SK-N-SH (cell line): ENCODE measurements around the gene UCK2. TPM values are rescaled to one million over a fixed set of nuclear protein-coding genes. Genes with fewer than 3 reads are reported as not detected.

Experiments
- CTCF ChIA-PET: fragments of 300-600, 350-600 bp; formaldehyde crosslinking; extraction: SDS; loops from one replicate; lab custom pipeline; 2021; lab: Yijun Ruan, JAX
- POLR2A ChIA-PET: fragments of 350-600 bp; sonication (Branson Sonifier 250); formaldehyde crosslinking; extraction: SDS; loops from one replicate; lab custom pipeline; 2020; ENCODE audit warnings: antibody characterized with exemption, inconsistent platforms; lab: Yijun Ruan, JAX
- DNase-seq: peaks from one replicate; pipeline ENCODE4 v3.0.0; 2012
- H2AFZ ChIP-seq: fragments of 200-600 bp; sonication (generic); 2 replicates; pipeline ENCODE4 v1.8.1; 2016; ENCODE audit warnings: antibody characterized with exemption, mild to moderate bottlenecking, low read depth
- H3F3A ChIP-seq: fragments of 200-600 bp; sonication (generic); replicated peaks from 2 replicates; pipeline ENCODE3; 2016; ENCODE audit warnings: antibody characterized with exemption, mild to moderate bottlenecking; ENCODE audit not compliant: insufficient read depth
- H3K27ac ChIP-seq, 2 experiments: fragments of 200-500 bp in 1 of 2; fragments of 200-600 bp in 1 of 2; sonication (Bioruptor generic) in 1 of 2; sonication (generic), shearing (Covaris generic) in 1 of 2; 2 replicates each; pipeline versions ENCODE4 v1.5.1 to v1.6.1; 2014 to 2016; ENCODE audit warnings: low read depth in 2 of 2, inconsistent platforms in 1 of 2, low read length in 1 of 2, mild to moderate bottlenecking in 1 of 2, mixed read lengths in 1 of 2
- H3K27me3 ChIP-seq: fragments of 200-600 bp; sonication (generic), shearing (Covaris generic); 2 replicates; pipeline ENCODE4 v1.6.1; 2016; ENCODE audit warnings: mixed run types; ENCODE audit not compliant: insufficient read depth
- H3K36me3 ChIP-seq, 2 experiments: fragments of 200-500 bp in 1 of 2; fragments of 200-600 bp in 1 of 2; sonication (Bioruptor generic) in 1 of 2; sonication (generic) in 1 of 2; replicated peaks in 1 of 2; 2 replicates each; pipeline versions ENCODE3 to v1.5.1; 2014 to 2016; ENCODE audit warnings: low read length in 1 of 2, mild to moderate bottlenecking in 1 of 2; ENCODE audit not compliant: insufficient read depth in 2 of 2, control insufficient read depth in 1 of 2
- H3K4me1 ChIP-seq, 2 experiments: fragments of 200-500 bp in 1 of 2; fragments of 200-600 bp in 1 of 2; sonication (Bioruptor generic) in 1 of 2; sonication (generic), shearing (Covaris generic) in 1 of 2; 2 replicates each; pipeline versions ENCODE4 v1.5.1 to v1.6.1; 2014 to 2016; ENCODE audit warnings: low read depth in 1 of 2, low read length in 1 of 2, mixed run types in 1 of 2; ENCODE audit not compliant: insufficient read depth in 2 of 2, control insufficient read depth in 1 of 2
- H3K4me2 ChIP-seq: fragments of 200-600 bp; sonication (generic), shearing (Covaris generic); 2 replicates; pipeline ENCODE4 v1.6.1; 2017; ENCODE audit warnings: mixed run types
- H3K4me3 ChIP-seq, 2 experiments: fragments of 200-500 bp in 1 of 2; fragments of 200-600 bp in 1 of 2; sonication (Bioruptor generic) in 1 of 2; sonication (generic), shearing (Covaris generic) in 1 of 2; 2 replicates each; pipeline versions ENCODE4 v1.5.1 to v1.8.1; 2014 to 2016; ENCODE audit warnings: low read depth in 2 of 2, inconsistent platforms in 1 of 2, low read length in 1 of 2, mild to moderate bottlenecking in 1 of 2, mixed read lengths in 1 of 2, moderate library complexity in 1 of 2
- H3K79me2 ChIP-seq: fragments of 200-600 bp; sonication (generic); 2 replicates; pipeline ENCODE4 v1.8.1; 2017; ENCODE audit warnings: mild to moderate bottlenecking; ENCODE audit not compliant: insufficient read depth
- H3K9ac ChIP-seq: fragments of 200-600 bp; sonication (generic); 2 replicates; pipeline ENCODE4 v1.6.1; 2017; ENCODE audit warnings: mixed run types
- H3K9me2 ChIP-seq: fragments of 200-600 bp; sonication (generic); 2 replicates; pipeline ENCODE4 v1.6.1; 2017; ENCODE audit warnings: mixed run types
- H3K9me3 ChIP-seq: fragments of 200-600 bp; sonication (generic); 2 replicates; pipeline ENCODE4 v1.6.1; 2017; ENCODE audit warnings: mixed run types, mild to moderate bottlenecking, moderate library complexity
- H4K20me1 ChIP-seq: fragments of 200-600 bp; sonication (generic); 2 replicates; pipeline ENCODE4 v1.6.1; 2017; ENCODE audit warnings: mild to moderate bottlenecking, mixed run types; ENCODE audit not compliant: insufficient read depth
- CHD2 ChIP-seq: fragments of 150-350 bp; IDR thresholded peaks from 2 replicates; pipeline ENCODE4 v1.6.1; 2018; ENCODE audit warnings: low read length; ENCODE audit not compliant: partially characterized antibody
- ELF1 ChIP-seq: IDR thresholded peaks from 2 replicates; pipeline ENCODE4 v1.4.0; 2012
- EZH2phosphoT487 ChIP-seq: fragments of 200-600 bp; sonication (generic); IDR thresholded peaks from 2 replicates; pipeline ENCODE4 v1.6.1; 2017; ENCODE audit warnings: low read depth, mixed run types, mild to moderate bottlenecking, antibody characterized with exemption, moderate library complexity, borderline replicate concordance
- FOSL2 ChIP-seq: IDR thresholded peaks from 2 replicates; pipeline ENCODE4 v1.4.0; 2012; ENCODE audit warnings: low read depth, mild to moderate bottlenecking, moderate library complexity, borderline replicate concordance
- GABPA ChIP-seq: IDR thresholded peaks from 2 replicates; pipeline ENCODE4 v1.4.0; 2012; ENCODE audit warnings: low read depth, mild to moderate bottlenecking
- GATA2 ChIP-seq: sonication (generic); formaldehyde crosslinking; IDR thresholded peaks from 2 replicates; pipeline ENCODE4 v1.5.0; 2020; ENCODE audit warnings: mild to moderate bottlenecking, missing genetic modification reagents
- JUND ChIP-seq: IDR thresholded peaks from 2 replicates; pipeline ENCODE4 v1.4.0; 2012
- NFIC ChIP-seq: IDR thresholded peaks from 2 replicates; pipeline ENCODE4 v1.4.0; 2012; ENCODE audit warnings: borderline replicate concordance
- NRF1 ChIP-seq: IDR thresholded peaks from 2 replicates; pipeline ENCODE4 v1.6.1; 2012; ENCODE audit warnings: low read depth, mild to moderate bottlenecking, low read length
- POLR2AphosphoS5 ChIP-seq: IDR thresholded peaks from 2 replicates; pipeline ENCODE4 v1.6.1; 2012; ENCODE audit warnings: low read depth, low read length
- RAD21 ChIP-seq: IDR thresholded peaks from 2 replicates; pipeline ENCODE4 v1.6.1; 2012; ENCODE audit warnings: mild to moderate bottlenecking, low read length
- TAF1 ChIP-seq: IDR thresholded peaks from 2 replicates; pipeline ENCODE4 v1.6.1; 2012; ENCODE audit warnings: low read depth, mild to moderate bottlenecking, low read length, moderate library complexity, borderline replicate concordance
- TCF12 ChIP-seq: IDR thresholded peaks from 2 replicates; pipeline ENCODE4 v1.4.0; 2012
- TEAD4 ChIP-seq: IDR thresholded peaks from 2 replicates; pipeline ENCODE4 v1.4.0; 2012; ENCODE audit warnings: mild to moderate bottlenecking, borderline replicate concordance; ENCODE audit not compliant: insufficient read depth
- YY1 ChIP-seq: IDR thresholded peaks from 2 replicates; pipeline ENCODE4 v1.4.0; 2012; ENCODE audit warnings: low read depth, mild to moderate bottlenecking
- WGBS: methylation state at CpG from one replicate; pipeline ENCODE4 v1.1.6; 2017; ENCODE audit warnings: low lambda C conversion rate; 5-methylcytosine and 5-hydroxymethylcytosine counted together
- polyA plus RNA-seq, 3 experiments: library from polyadenylated mRNA; depleted of rRNA; stranded (reverse); fragments of >200 nt; gene quantifications; 2 replicates each; pipeline ENCODE4 v1.2.3, GENCODE V29; 2012
- TF ChIP-seq, protein P1 (sequence below): IDR thresholded peaks from 2 replicates; pipeline ENCODE4; 2012
- TF ChIP-seq, protein P2 (sequence below): IDR thresholded peaks from 2 replicates; pipeline ENCODE4 v1.6.1; 2012; ENCODE audit warnings: mild to moderate bottlenecking, low read depth, low read length, moderate library complexity
- TF ChIP-seq, protein P3 (sequence below): fragments of 150-350 bp; IDR thresholded peaks from 2 replicates; pipeline ENCODE4 v1.6.1; 2017; ENCODE audit warnings: antibody characterized with exemption, low read length, low read depth, borderline replicate concordance
- TF ChIP-seq, protein P4 (sequence below): fragments of 200-600 bp; sonication (generic); IDR thresholded peaks from 2 replicates; pipeline ENCODE4 v1.6.1; 2017; ENCODE audit warnings: antibody characterized with exemption, mild to moderate bottlenecking, moderate library complexity
- TF ChIP-seq, protein P5 (sequence below): IDR thresholded peaks from 2 replicates; pipeline ENCODE4 v1.4.0; 2012; ENCODE audit warnings: low read depth

Gene UCK2
- polyA plus RNA-seq, 1 of the 3 experiments (the other 2 are of a cell fraction), result 53.7 TPM

DNA sequence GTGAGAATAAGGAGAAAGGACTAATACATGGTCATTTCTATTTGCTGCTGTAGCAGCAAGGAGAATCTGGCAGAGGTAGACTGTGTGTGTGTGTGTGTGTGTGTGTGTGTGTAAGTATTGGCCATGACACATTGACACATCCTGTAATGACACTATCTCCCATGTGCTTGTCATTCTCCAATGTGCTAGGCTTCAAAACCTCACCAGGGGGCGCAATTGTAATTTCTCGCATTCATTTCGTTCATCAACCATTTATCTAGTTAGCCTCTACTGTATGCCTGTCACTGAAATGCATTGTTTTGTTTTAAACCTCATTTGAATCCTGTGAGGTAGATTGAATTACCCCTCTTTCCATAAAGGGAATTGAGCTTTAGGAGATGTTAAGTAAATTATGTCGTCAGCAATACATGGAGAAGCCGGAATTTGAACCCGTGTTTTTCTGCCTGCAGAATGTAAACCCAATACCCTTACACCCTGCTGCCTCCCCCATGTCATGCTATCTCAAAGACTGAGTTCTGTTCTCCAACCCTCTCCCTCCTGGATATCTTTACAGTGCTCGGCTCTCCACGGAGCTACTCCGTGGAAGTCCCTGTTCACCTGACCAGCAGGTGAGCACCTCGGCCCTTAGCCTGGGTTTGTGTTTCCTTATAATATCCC, 100.8 kb downstream of the UCK2 start (continued):
- TF ChIP-seq, protein P1, sequence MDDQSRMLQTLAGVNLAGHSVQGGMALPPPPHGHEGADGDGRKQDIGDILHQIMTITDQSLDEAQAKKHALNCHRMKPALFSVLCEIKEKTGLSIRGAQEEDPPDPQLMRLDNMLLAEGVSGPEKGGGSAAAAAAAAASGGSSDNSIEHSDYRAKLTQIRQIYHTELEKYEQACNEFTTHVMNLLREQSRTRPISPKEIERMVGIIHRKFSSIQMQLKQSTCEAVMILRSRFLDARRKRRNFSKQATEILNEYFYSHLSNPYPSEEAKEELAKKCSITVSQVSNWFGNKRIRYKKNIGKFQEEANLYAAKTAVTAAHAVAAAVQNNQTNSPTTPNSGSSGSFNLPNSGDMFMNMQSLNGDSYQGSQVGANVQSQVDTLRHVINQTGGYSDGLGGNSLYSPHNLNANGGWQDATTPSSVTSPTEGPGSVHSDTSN, result no peak
- TF ChIP-seq NFIC, result no peak
- TF ChIP-seq, protein P2, sequence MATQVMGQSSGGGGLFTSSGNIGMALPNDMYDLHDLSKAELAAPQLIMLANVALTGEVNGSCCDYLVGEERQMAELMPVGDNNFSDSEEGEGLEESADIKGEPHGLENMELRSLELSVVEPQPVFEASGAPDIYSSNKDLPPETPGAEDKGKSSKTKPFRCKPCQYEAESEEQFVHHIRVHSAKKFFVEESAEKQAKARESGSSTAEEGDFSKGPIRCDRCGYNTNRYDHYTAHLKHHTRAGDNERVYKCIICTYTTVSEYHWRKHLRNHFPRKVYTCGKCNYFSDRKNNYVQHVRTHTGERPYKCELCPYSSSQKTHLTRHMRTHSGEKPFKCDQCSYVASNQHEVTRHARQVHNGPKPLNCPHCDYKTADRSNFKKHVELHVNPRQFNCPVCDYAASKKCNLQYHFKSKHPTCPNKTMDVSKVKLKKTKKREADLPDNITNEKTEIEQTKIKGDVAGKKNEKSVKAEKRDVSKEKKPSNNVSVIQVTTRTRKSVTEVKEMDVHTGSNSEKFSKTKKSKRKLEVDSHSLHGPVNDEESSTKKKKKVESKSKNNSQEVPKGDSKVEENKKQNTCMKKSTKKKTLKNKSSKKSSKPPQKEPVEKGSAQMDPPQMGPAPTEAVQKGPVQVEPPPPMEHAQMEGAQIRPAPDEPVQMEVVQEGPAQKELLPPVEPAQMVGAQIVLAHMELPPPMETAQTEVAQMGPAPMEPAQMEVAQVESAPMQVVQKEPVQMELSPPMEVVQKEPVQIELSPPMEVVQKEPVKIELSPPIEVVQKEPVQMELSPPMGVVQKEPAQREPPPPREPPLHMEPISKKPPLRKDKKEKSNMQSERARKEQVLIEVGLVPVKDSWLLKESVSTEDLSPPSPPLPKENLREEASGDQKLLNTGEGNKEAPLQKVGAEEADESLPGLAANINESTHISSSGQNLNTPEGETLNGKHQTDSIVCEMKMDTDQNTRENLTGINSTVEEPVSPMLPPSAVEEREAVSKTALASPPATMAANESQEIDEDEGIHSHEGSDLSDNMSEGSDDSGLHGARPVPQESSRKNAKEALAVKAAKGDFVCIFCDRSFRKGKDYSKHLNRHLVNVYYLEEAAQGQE, result no peak
- no peak for TF ChIP-seq NRF1
- TF ChIP-seq POLR2AphosphoS5, result no peak
- no peak for TF ChIP-seq YY1
- peak; percentile 82 for TF ChIP-seq RAD21

DNA sequence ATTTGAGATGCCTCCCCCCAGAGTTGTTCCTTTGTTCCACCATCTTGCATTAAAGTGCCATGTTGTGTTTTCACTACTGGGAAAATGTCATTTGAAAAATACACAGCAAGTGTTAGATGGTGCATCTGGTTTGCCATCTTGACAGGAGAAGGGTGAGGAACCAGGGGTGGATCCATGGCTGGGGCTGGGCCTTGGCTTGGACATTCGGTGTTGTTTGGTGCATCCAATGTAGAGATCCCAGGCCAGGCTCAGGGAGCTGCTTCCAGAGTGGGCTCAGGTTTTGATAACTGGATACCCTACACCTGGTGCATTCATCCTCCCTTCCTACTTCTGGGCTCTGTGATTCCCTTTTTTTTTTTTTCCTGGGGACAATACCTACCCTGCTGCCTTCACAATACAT, 103.5 kb downstream of the UCK2 start:
- Histone ChIP-seq H3K36me3 (no peaks in the 10 kb centered on the region), H3K4me2 (no peak overlapping the region), H3F3A (no peaks in the 10 kb centered on the region), H3K79me2 (no peaks in the 10 kb centered on the region), H3K27ac (no peak overlapping the region), H3K9me3 (no peaks in the 10 kb centered on the region), H3K9me2 (no peaks in the 10 kb centered on the region), H2AFZ (no peak overlapping the region), H3K4me1 (no peaks in the 10 kb centered on the region), H3K27me3 (no peaks in the 10 kb centered on the region), H3K4me3 (no peak overlapping the region), H3K9ac (no peak overlapping the region)
- POLR2A ChIA-PET, result no interaction called here
- CTCF ChIA-PET, result interaction anchor here (1.3 kb wide), 1 partner anchor 498 kb away, joined by 4 read pairs; no protein-coding TSS in a partner anchor
- DNase-seq, result no peak
- 57% methylated on average over 1 of the region's 1 CpG for WGBS
- TF ChIP-seq TCF12 (no peak), TAF1 (no peak), GATA2 (CRISPR knock-in tag) (no peak), EZH2phosphoT487 (no peak), FOSL2 (no peak), TEAD4 (no peak), RAD21 (no peak), NFIC (no peak), CHD2 (no peak), GABPA (no peak), ELF1 (no peak), JUND (no peak), YY1 (no peak), POLR2AphosphoS5 (no peak)
- TF ChIP-seq, protein P3, sequence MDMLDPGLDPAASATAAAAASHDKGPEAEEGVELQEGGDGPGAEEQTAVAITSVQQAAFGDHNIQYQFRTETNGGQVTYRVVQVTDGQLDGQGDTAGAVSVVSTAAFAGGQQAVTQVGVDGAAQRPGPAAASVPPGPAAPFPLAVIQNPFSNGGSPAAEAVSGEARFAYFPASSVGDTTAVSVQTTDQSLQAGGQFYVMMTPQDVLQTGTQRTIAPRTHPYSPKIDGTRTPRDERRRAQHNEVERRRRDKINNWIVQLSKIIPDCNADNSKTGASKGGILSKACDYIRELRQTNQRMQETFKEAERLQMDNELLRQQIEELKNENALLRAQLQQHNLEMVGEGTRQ, result no peak
- TF ChIP-seq, protein P4, sequence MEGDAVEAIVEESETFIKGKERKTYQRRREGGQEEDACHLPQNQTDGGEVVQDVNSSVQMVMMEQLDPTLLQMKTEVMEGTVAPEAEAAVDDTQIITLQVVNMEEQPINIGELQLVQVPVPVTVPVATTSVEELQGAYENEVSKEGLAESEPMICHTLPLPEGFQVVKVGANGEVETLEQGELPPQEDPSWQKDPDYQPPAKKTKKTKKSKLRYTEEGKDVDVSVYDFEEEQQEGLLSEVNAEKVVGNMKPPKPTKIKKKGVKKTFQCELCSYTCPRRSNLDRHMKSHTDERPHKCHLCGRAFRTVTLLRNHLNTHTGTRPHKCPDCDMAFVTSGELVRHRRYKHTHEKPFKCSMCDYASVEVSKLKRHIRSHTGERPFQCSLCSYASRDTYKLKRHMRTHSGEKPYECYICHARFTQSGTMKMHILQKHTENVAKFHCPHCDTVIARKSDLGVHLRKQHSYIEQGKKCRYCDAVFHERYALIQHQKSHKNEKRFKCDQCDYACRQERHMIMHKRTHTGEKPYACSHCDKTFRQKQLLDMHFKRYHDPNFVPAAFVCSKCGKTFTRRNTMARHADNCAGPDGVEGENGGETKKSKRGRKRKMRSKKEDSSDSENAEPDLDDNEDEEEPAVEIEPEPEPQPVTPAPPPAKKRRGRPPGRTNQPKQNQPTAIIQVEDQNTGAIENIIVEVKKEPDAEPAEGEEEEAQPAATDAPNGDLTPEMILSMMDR, result no peak
- TF ChIP-seq, protein P5, sequence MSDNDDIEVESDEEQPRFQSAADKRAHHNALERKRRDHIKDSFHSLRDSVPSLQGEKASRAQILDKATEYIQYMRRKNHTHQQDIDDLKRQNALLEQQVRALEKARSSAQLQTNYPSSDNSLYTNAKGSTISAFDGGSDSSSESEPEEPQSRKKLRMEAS, result no peak
- TF ChIP-seq, all 33 proteins: peak for 0
- no peaks in the 10 kb centered on the region for H4K20me1 ChIP-seq
